Measurements from ENCODE around the gene ZFAND2A. TPM values are rescaled to one million over a fixed set of nuclear protein-coding genes. Genes with fewer than 3 reads are reported as not detected.
"Not testable (repeated sequence)": the region's sequence is repeated elsewhere in the genome, so short reads cannot be mapped to it uniquely, and the experiment has no call there.

ZFAND2A gene
- total RNA-seq, 4 donors from 2014 or later: 12.0 to 17.9 (median 14.1) TPM

DNA sequence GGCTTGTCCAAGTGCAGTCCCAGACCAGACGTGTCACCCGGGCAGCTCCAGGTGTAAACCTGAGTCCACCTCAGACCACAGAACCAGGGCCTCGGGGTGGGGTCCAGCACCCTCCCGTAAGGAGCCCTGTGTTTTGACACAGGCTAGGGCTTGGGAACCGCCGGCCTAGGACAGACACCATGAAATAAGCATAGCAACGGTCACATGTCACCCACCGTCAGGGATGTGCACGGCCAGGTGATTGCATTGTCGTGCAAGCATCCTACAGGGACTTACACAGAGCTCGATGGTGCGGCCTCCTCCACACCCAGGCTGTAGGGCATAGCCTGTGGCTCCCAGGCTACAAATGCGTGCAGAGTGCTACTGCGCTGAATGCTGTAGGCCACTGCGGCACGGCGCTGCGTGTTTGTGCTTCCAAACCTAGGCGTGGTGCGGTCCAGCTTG lies 10.6 kb downstream of the ZFAND2A start:
- in situ Hi-C loops (cut with MboI; ENCODE audit: low sequenced_read_pairs in 4 of 4) (no loop called here), intact Hi-C loops (cut with DNase I; ENCODE audit: low total_unique reads) (no loop called here)
- peaks cover 0 to 43% of the 10 kb centered on the region in 2 donors for H3K36me3 ChIP-seq
- no peaks in the 10 kb centered on the region for H3K9me3 ChIP-seq
- no peak overlapping the region for H3K27ac ChIP-seq
- H3K27me3 ChIP-seq: no peaks in the 10 kb centered on the region
- TF ChIP-seq, protein P1, sequence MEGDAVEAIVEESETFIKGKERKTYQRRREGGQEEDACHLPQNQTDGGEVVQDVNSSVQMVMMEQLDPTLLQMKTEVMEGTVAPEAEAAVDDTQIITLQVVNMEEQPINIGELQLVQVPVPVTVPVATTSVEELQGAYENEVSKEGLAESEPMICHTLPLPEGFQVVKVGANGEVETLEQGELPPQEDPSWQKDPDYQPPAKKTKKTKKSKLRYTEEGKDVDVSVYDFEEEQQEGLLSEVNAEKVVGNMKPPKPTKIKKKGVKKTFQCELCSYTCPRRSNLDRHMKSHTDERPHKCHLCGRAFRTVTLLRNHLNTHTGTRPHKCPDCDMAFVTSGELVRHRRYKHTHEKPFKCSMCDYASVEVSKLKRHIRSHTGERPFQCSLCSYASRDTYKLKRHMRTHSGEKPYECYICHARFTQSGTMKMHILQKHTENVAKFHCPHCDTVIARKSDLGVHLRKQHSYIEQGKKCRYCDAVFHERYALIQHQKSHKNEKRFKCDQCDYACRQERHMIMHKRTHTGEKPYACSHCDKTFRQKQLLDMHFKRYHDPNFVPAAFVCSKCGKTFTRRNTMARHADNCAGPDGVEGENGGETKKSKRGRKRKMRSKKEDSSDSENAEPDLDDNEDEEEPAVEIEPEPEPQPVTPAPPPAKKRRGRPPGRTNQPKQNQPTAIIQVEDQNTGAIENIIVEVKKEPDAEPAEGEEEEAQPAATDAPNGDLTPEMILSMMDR (IDR thresholded peaks at IDR 0.05 in 4 of 5, conservative IDR thresholded peaks at IDR 0.05 in 1 of 5): no peak
- no peak for TF ChIP-seq POLR2A (IDR thresholded peaks at IDR 0.05)
- H3K4me1 ChIP-seq: no peaks in the 10 kb centered on the region
- no peak overlapping the region for H3K4me3 ChIP-seq
- DNase-seq: no peak
- no peak for ATAC-seq

DNA sequence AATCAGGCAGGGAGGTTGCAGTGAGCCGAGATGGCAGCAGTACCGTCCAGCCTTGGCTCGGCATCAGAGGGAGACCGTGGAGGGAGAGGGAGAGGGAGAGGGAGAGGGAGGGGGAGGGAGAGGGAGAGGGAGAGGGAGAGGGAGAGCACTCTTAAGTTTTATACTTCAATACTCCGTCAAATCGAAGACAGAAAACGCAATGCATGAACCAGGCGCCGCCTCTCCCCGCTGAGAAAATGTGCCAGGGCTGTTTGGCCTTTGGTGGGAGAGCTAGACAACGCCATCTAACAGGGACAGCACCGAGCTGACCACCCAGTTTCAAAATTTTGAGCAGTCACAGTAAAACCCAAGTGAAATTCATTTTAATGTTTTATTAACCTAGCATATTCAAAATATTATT lies 12.1 kb downstream of the ZFAND2A start:
- intact Hi-C loops (cut with DNase I; ENCODE audit: low total_unique reads); H3K27ac ChIP-seq; H3K4me1 ChIP-seq; DNase-seq; ATAC-seq; H3K9me3 ChIP-seq; H3K4me3 ChIP-seq; in situ Hi-C loops (cut with MboI; ENCODE audit: low sequenced_read_pairs in 4 of 4); H3K27me3 ChIP-seq: not testable (repeated sequence)
- H3K36me3 ChIP-seq: peaks cover 0 to 28% of the 10 kb centered on the region in 2 donors

DNA sequence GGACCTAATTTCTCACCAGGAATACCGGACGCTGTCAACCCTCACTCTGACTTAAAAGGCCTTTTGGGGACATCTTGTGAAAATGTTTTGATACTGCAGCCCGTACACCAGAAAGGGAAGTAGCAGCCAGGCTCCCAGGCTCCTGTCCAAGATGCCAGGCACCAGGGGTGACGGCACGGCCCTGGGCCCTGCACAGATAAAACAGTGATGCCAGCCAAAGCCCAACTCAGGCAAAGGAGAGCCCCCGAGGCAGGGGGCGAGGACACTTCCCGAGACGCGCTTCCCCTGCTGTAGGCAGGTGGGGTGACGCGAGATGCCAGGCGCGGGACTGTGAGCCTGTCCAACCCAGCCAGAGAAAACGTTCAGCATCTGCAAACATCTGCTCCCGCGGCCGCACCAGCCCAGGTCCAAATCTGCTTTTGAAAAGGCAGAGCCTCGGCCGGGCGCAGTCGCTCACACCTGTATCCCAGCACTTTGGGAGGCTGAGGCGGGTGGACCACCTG lies 15.7 kb downstream of the ZFAND2A start:
- Histone ChIP-seq H3K27ac (no peak overlapping the region), H3K4me3 (no peak overlapping the region), H3K9me3 (no peaks in the 10 kb centered on the region), H3K36me3 (no peaks in the 10 kb centered on the region), H3K27me3 (no peaks in the 10 kb centered on the region), H3K4me1 (no peaks in the 10 kb centered on the region)
- TF ChIP-seq, protein P1 (IDR thresholded peaks at IDR 0.05 in 4 of 5, conservative IDR thresholded peaks at IDR 0.05 in 1 of 5): peak in 1 of 5 experiments; percentile 12
- TF ChIP-seq POLR2A (IDR thresholded peaks at IDR 0.05): no peak
- in situ Hi-C loops (cut with MboI; ENCODE audit: low sequenced_read_pairs in 4 of 4) (no loop called here), intact Hi-C loops (cut with DNase I; ENCODE audit: low total_unique reads) (no loop called here)
- ATAC-seq (no peak), DNase-seq (no peak)

DNA sequence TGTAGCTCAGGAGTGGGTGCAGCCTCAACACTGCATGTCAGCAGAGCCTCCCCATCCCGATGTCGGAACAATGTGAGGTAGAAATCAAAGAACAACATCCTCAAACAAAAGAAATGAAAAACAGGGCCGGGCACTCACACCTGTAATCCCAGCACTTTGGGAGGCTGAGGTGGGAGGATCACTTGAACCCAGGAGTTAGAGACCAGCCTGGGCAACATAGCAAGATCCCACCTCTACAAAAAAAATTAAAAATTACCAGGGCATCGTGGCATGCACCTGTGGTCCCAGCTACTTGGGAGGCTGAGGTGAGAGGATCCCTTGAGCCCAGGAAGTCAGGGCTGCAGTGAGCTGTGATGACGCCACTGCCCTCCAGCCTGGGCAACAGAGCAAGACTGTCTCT lies 17.0 kb downstream of the ZFAND2A start:
- DNase-seq; H3K27me3 ChIP-seq; H3K4me1 ChIP-seq; H3K27ac ChIP-seq; ATAC-seq; H3K36me3 ChIP-seq; H3K9me3 ChIP-seq; in situ Hi-C loops (cut with MboI; ENCODE audit: low sequenced_read_pairs in 4 of 4); intact Hi-C loops (cut with DNase I; ENCODE audit: low total_unique reads); H3K4me3 ChIP-seq: not testable (repeated sequence)

DNA sequence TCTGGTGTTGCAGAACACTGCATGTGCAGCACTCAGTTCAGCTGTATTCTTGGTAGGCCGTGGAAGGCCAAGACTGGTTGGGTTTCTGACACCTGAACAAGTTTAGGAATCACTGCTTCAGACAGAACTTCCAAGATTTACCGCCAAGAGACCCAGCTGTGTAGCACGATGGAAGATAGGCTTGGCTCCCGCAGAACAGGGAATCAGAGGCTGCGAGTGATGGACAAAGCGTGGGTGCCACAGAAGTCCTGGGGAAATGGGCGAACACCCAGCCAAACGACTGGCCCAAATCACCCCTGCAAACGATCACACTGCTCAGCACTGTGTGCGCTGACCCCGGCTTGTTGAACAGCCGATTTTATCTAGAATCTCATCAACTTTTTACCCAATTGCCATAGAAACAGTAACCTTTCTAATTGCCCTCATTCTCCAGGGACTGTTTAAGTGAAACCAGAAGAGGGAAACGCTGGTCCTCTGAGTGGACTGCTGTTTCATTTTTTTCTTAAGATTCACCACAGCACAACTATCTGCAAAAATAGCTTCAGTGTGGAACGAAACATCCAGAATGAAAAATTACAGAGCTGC lies 17.9 kb downstream of the ZFAND2A start:
- H3K27me3 ChIP-seq: no peaks in the 10 kb centered on the region
- no peaks in the 10 kb centered on the region for H3K36me3 ChIP-seq
- no peak overlapping the region for H3K4me3 ChIP-seq
- DNase-seq (no peak), ATAC-seq (no peak)
- H3K4me1 ChIP-seq: peaks cover 5 to 11% of the 10 kb centered on the region in 2 donors
- H3K9me3 ChIP-seq: no peaks in the 10 kb centered on the region
- in situ Hi-C loops (cut with MboI; ENCODE audit: low sequenced_read_pairs in 4 of 4) (no loop called here), intact Hi-C loops (cut with DNase I; ENCODE audit: low total_unique reads) (no loop called here)
- no peak for TF ChIP-seq POLR2A (IDR thresholded peaks at IDR 0.05)
- TF ChIP-seq, protein P1 (IDR thresholded peaks at IDR 0.05 in 4 of 5, conservative IDR thresholded peaks at IDR 0.05 in 1 of 5): no peak
- no peak overlapping the region for H3K27ac ChIP-seq

DNA sequence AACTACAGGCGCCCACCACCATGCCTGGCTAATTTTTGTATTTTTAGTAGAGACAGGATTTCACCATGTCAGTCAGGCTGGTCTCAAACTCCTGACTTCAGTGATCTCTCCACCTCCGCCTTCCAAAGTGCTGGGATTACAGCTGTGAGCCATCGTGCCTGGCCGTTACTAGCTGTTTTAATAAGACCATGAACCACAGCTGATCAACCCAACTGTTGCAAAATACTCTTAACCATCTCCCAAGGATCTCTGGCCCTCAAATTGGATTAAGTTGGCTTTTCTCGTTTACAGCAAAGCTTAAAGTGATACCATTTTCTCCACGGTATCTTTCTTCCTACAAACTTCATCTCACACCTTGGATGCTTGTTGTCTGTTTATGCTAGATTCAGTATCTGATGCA lies 18.3 kb downstream of the ZFAND2A start:
- Histone ChIP-seq H3K36me3 (no peaks in the 10 kb centered on the region), H3K4me3 (no peak overlapping the region), H3K27me3 (no peaks in the 10 kb centered on the region), H3K27ac (no peak overlapping the region), H3K9me3 (no peaks in the 10 kb centered on the region), H3K4me1 (peaks cover 10 to 16% of the 10 kb centered on the region in 2 donors)
- no peak for ATAC-seq
- in situ Hi-C loops (cut with MboI; ENCODE audit: low sequenced_read_pairs in 4 of 4) (no loop called here), intact Hi-C loops (cut with DNase I; ENCODE audit: low total_unique reads) (no loop called here)
- no peak for TF ChIP-seq POLR2A (IDR thresholded peaks at IDR 0.05)
- TF ChIP-seq, protein P1 (IDR thresholded peaks at IDR 0.05 in 4 of 5, conservative IDR thresholded peaks at IDR 0.05 in 1 of 5): no peak
- DNase-seq: no peak

Data from gastrocnemius medialis (tissue), 4 donors.